HG03045 (cell line): ENCODE measurements around the gene KIAA1958.

Experiments used
- ATAC-seq: cut with Tn5 transposase; IDR thresholded peaks from one replicate; pipeline ENCODE4 v1.9.1; 2021; ENCODE audit warnings: mild to moderate bottlenecking, moderate library complexity; ENCODE audit not compliant: unreplicated experiment

KIAA1958 gene

GRCh38 chr9:112529316-112529715 lies 42.7 kb downstream of the KIAA1958 start:
- no peak for ATAC-seq

DNA sequence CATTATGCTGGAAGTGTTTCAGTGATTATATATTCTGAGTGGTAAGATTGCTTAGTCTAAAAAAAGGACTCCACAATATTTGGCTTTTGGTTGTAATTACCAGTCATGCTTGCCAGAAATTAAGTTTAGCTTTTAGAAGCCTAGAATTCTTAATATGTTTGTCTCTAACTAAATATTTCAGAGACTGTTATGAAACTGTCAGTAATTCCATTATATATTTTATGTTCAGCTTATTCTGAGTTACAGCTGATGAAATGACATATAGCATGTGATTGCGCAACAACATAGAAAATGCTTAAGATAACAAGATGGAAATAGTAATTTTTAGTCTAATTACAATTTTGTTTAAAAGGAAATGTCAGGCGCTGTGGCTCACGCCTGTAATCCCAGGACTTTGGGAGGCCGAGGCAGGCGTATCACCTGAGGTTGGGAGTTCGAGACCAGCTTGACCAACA lies 44.2 kb downstream of the KIAA1958 start:
- ATAC-seq: no peak

GRCh38 chr9:112531666-112532282 lies 45.1 kb downstream of the KIAA1958 start:
- no peak for ATAC-seq

- no peak for ATAC-seq
Measured at GRCh38 chr9:112532427-112532826, 45.8 kb downstream of the KIAA1958 start.

DNA sequence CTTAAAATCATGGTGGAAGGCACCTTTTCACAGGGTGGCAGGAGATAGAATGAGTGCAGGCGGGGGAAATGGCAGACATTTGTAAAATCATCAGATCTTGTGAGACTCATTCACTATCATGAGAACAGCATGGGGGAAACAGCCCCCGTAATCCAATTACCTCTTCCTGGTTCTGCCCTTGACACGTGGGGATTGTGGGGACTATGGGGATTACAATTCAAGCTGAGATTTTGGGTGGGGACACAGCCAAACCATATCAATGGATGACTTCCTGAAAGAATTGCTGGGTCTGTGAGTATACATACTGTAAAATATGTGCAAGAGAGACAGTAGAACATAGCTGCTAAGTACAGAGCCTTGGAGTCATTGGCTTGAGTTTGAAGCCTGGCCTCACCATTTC lies 47.0 kb downstream of the KIAA1958 start:
- ATAC-seq: no peak

DNA sequence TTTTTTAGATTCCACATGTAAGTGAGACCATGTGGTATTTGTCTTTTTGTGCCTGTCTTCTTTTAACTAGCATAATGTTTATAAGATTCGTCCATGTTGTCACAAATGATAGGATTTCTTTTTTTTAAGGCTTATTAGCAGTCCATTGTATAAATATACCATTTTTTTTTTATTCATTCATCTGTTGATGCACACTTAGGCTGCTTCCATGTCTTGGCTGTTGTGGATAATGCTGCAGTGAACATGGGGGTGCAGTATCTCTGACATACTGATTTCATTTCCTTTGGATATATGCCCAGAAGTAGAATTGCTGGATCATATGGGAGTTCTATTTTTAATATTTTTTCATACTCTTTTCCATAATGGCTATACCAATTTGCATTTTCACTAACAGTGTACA lies 48.7 kb downstream of the KIAA1958 start:
- ATAC-seq: no peak

DNA sequence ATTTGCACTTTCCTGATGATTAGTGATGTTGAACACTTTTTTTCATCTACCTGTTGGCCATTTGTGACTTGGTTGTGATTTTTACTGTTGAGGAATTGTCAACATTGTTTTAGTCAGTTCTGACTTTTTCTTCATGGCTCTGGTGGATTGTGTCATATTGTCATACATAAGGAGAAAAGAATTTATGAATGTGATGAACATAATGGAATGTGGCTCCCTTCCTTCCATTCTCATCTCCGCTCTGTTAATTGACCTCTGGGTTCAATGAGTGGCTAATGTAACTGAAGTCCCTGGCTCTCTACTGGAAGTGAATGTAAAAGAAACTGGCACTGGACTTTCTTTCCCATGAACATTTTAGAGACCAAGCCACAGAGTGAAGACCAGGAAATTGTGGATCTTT lies 49.2 kb downstream of the KIAA1958 start:
- ATAC-seq: no peak

GRCh38 chr9:112537561-112537960 lies 50.9 kb downstream of the KIAA1958 start:
- ATAC-seq: no peak

DNA sequence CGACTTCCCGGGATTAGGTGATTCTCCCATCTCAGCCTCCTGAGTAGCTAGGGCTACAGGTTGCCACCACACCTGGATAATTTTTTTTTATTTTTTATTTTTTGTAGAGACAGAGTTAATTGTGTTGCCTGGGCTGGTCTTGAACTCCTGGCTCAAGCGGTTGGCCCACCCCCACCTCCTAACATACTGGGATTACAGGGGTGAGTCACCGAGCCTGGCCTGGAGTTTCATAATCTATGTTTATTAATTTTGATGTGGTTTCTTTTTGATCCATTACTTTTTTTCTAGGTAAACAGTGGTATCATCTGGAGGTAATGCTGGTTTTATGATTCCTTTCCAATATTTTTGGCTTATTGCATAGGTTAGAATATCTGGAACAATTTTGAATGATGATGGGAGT lies 54.2 kb downstream of the KIAA1958 start:
- ATAC-seq: no peak

GRCh38 chr9:112541685-112542084 lies 55.1 kb downstream of the KIAA1958 start:
- ATAC-seq: no peak

GRCh38 chr9:112542593-112543292 lies 56.1 kb downstream of the KIAA1958 start:
- ATAC-seq: no peak

GRCh38 chr9:112544477-112544876 lies 57.9 kb downstream of the KIAA1958 start:
- no peak for ATAC-seq

GRCh38 chr9:112545237-112545636 lies 58.6 kb downstream of the KIAA1958 start:
- no peak for ATAC-seq

DNA sequence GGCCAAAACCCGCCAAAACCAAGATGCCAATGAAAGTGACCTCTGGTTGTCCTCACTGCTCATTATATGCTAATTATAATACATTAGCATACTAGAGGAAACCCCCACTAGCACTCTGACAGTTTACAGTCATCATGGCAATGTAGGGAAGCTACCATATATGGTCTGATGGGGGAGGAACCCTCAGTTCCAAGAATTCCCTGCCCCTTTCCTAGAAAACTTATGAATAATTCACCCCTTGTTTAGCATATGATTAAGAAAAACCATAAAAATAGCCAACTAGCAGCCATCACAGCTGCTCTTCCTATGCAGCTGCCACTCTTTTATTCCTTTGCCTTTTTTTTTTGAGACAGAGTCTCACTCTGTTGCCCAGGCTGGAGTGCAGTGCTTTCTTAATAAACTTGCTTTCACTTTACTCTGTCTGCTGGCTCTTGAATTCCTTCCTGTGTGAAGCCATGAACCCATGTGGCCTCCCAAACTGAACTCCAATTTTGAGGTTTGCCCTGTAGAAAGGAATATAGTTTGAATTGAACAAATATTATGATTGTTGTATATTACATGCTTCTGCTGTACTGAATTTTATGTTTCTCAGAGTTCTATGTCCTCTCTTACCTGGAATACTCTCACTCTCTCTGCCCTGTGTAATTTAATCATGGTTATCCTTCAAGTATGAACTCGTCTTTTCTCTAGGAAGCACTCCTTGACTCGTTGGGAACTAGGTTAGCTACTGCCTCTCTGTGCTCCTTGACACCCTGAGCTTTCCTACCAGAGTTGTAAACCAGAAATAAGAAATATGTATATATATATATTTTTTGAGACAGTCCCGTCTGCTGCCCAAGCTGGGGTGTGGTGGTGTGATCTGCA lies 59.8 kb downstream of the KIAA1958 start:
- ATAC-seq: no peak

DNA sequence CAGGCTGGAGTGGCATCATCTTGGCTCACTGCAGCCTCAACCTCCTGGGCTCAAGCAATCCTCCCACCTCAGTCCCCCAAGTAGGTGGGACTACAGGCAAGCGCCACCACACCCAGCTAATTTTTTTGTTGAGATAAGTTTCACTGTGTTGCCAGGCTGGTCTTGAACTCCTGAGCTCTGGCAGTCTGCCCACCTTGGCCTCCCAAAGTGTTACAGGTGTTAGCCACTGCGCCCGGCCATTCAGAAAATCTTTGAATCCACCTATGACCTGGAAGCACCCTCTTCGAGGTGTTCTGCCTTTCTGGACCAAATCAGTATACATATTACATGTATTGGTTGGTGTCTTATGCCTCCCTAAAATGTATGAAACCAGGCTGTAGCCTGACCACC lies 61.4 kb downstream of the KIAA1958 start:
- no peak for ATAC-seq

DNA sequence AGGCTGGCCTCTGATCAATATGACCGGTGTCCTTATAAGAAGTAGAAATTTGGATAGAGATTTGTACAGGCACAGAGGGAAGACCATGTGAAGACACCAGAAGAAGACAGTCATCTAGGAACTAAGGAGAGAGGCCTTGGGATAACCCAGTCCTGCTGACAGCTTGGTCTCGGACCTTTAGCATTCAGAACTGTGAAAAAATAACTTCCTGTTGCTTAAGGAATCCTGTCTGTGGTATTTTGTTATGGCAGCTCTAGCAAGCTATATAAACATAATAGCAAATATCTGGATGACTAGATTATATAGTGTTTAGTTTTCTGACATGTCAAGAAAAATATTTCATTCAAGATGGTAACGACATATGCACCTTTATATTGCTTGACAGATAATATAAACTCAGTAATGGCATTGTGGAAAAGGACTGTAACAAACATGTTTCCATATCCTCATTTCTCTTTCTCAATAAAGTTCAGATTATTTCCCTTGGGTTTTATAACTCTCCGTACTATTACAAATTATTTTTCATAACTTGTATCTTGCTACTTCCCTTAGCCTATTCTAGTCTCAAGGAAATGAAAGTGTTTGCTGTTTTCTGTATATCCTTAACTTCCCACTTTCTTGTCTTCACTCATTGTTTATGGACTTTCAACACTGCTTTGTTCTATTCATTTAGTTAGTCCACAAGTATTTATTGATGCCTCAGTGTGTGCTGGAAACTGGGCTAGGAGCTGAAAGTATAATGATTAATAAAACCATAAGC lies 62.4 kb downstream of the KIAA1958 start:
- no peak for ATAC-seq

DNA sequence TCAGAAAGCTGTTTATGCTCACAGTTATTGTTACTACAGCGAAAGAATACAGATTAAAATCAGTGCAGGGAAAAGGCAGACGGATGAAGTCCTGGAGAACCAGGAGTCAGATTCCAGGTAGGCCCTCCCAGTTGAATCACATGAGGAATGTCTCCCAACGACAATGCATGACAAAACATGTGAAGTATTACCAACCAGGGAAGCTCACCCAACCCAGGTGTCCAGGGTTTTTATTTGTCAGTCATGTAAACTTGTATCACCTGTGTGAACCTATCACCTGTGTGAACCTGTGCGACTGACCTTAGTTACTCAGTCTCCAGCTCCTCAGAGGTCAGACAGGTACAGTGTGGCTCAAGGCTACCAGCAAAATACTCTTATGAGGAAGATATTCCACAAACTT lies 63.9 kb downstream of the KIAA1958 start:
- ATAC-seq: no peak

- no peak for ATAC-seq
Measured at GRCh38 chr9:112551641-112552040, 65.0 kb downstream of the KIAA1958 start.

DNA sequence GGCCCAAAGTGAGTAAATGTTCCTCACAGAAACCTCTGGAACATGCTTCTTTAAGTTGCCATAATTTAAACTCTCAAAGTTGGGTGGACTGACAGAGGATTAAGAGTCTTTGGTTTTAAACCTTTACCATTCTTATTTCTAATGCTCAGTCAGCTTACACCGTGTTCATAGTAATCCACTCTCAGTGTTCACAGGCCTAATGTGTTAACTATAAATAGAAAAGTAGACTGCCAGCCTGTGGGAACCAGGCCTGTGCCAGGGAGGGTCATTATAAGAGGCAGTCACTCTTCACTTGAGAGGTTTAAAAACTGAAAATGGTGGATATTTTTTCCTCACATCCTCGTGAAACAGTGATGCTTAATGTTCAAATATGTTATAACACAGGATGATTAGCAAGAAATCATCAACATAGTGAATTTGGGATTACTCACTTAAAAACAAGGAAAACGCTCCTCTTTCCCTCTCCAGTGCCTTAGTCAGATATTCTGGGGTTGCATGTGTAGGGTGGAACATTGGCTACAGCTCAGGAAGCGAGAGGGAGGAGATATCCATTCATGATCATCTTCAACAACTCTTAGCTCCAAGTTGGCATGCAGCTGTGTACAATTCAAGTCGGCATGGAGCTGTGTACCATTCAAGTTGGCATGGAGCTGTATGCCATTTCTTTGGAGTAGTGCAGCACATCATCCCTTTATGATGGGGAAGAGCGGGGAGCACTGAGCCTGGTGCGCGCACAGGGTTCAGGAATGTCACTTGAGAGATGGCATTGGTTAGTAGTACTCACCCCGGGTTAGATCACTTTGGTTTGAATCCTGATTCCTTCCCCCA lies 65.8 kb downstream of the KIAA1958 start:
- no peak for ATAC-seq

GRCh38 chr9:112553256-112553826 lies 66.7 kb downstream of the KIAA1958 start:
- no peak for ATAC-seq
